ENCODE data around the gene HM13.
"Not testable (repeated sequence)": the region's sequence is repeated elsewhere in the genome, so short reads cannot be mapped to it uniquely, and the experiment has no call there.

DNA sequence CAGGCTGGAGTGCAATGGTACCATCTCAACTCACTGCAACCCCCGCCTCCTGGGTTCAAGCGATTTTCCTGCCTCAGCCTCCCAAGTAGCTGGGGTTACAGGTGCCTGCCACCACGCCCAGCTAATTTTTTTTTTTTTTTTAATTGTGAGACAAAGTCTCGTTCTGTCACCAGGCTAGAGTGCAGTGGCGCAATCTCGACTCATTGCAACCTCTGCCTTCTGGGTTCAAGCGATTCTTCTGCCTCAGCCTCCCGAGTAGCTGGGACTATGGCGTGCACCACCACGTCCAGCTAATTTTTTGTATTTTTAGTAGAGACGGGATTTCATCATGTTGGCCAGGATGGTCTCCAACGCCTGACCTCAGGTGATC is 98.0 kb downstream of the HM13 start:
- TF ChIP-seq, protein P1, sequence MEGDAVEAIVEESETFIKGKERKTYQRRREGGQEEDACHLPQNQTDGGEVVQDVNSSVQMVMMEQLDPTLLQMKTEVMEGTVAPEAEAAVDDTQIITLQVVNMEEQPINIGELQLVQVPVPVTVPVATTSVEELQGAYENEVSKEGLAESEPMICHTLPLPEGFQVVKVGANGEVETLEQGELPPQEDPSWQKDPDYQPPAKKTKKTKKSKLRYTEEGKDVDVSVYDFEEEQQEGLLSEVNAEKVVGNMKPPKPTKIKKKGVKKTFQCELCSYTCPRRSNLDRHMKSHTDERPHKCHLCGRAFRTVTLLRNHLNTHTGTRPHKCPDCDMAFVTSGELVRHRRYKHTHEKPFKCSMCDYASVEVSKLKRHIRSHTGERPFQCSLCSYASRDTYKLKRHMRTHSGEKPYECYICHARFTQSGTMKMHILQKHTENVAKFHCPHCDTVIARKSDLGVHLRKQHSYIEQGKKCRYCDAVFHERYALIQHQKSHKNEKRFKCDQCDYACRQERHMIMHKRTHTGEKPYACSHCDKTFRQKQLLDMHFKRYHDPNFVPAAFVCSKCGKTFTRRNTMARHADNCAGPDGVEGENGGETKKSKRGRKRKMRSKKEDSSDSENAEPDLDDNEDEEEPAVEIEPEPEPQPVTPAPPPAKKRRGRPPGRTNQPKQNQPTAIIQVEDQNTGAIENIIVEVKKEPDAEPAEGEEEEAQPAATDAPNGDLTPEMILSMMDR (conservative IDR thresholded peaks at IDR 0.05) = not testable (repeated sequence)
- not testable (repeated sequence) for TF ChIP-seq EZH2 (IDR thresholded peaks at IDR 0.05; ENCODE audit: low read depth)

Data from PC-9 (cell line).